Ishikawa (cell line): ENCODE data around the gene GGACT.

Experiments
- CEBPB ChIP-seq: IDR thresholded peaks from 2 replicates; pipeline ENCODE4 v1.6.1; 2012
- CREB1 ChIP-seq: IDR thresholded peaks from 2 replicates; pipeline ENCODE4 v1.6.1; 2012; ENCODE audit warnings: low read depth
- EGR1 ChIP-seq: IDR thresholded peaks from 2 replicates; pipeline ENCODE4 v1.6.1; 2012
- EP300 ChIP-seq: IDR thresholded peaks from 2 replicates; pipeline ENCODE4 v1.6.1; 2012; ENCODE audit warnings: borderline replicate concordance
- FOXM1 ChIP-seq: IDR thresholded peaks from 2 replicates; pipeline ENCODE4 v1.6.1; 2012; ENCODE audit warnings: low read depth, borderline replicate concordance
- MAX ChIP-seq: IDR thresholded peaks from 2 replicates; pipeline ENCODE4 v1.6.1; 2012
- NFIC ChIP-seq: IDR thresholded peaks from 2 replicates; pipeline ENCODE4 v1.6.1; 2012
- RAD21 ChIP-seq: IDR thresholded peaks from 2 replicates; pipeline ENCODE4 v1.6.1; 2012; ENCODE audit warnings: low read depth
- REST ChIP-seq: IDR thresholded peaks from 2 replicates; pipeline ENCODE4 v1.6.1; 2012; ENCODE audit warnings: low read depth, mild to moderate bottlenecking
- TAF1 ChIP-seq: IDR thresholded peaks from 2 replicates; pipeline ENCODE4 v1.6.1; 2012; ENCODE audit warnings: low read depth, mild to moderate bottlenecking
- TCF12 ChIP-seq: IDR thresholded peaks from 2 replicates; pipeline ENCODE4 v1.6.1; 2012; ENCODE audit warnings: low read depth
- TEAD4 ChIP-seq: IDR thresholded peaks from 2 replicates; pipeline ENCODE4 v1.6.1; 2012
- USF1 ChIP-seq: IDR thresholded peaks from 2 replicates; pipeline ENCODE4 v1.6.1; 2012
- YY1 ChIP-seq: IDR thresholded peaks from 2 replicates; pipeline ENCODE4 v1.6.1; 2012; ENCODE audit warnings: low read depth
- ZBTB7A ChIP-seq: IDR thresholded peaks from 2 replicates; pipeline ENCODE4 v1.6.1; 2012; ENCODE audit warnings: low read depth

The GGACT gene

GRCh38 chr13:100497389-100497788 lies 91.2 kb downstream of the GGACT start:
- TF ChIP-seq NFIC (no peak), RAD21 (no peak), YY1 (no peak), CREB1 (no peak), CEBPB (no peak), TCF12 (no peak), ZBTB7A (no peak), FOXM1 (no peak), USF1 (no peak), REST (no peak), EGR1 (no peak)

GRCh38 chr13:100495455-100495854 lies 93.1 kb downstream of the GGACT start:
- no peak for TF ChIP-seq CREB1
- peak; percentile 38 for TF ChIP-seq NFIC
- TF ChIP-seq EP300: no peak
- no peak for TF ChIP-seq TAF1

GRCh38 chr13:100493418-100493817 lies 95.2 kb downstream of the GGACT start:
- no peak for TF ChIP-seq RAD21
- no peak for TF ChIP-seq MAX
- no peak for TF ChIP-seq FOXM1
- TF ChIP-seq TAF1: no peak
- no peak for TF ChIP-seq CREB1
- TF ChIP-seq YY1: no peak
- no peak for TF ChIP-seq ZBTB7A
- TF ChIP-seq USF1: no peak
- TF ChIP-seq TCF12: no peak
- no peak for TF ChIP-seq REST
- TF ChIP-seq TEAD4: no peak
- no peak for TF ChIP-seq NFIC
- TF ChIP-seq EP300: no peak
- TF ChIP-seq CEBPB: no peak

GRCh38 chr13:100491164-100491842 lies 97.3 kb downstream of the GGACT start:
- TF ChIP-seq REST (no peak), RAD21 (0 out of 2 replicates have a peak, but pooled peaks have one; percentile 14), USF1 (peak; percentile 84)

- TF ChIP-seq MAX (peak; percentile 80), EGR1 (no peak), ZBTB7A (no peak), NFIC (peak; percentile 46), FOXM1 (peak; percentile 64; the same call in 1 of the 2 replicates), TCF12 (peak; percentile 89), REST (no peak), YY1 (no peak), USF1 (0 out of 2 replicates have a peak, but pooled peaks have one; percentile 18), RAD21 (no peak), CEBPB (no peak), EP300 (peak; percentile 81), CREB1 (no peak), TAF1 (no peak), TEAD4 (peak; percentile 85)
These were observed 97.9 kb downstream of the GGACT start for GRCh38 chr13:100490692-100491091.
